GM18508 (cell line): ENCODE results near the gene ENOX1.
"Not testable (repeated sequence)": the region's sequence is repeated elsewhere in the genome, so short reads cannot be mapped to it uniquely, and the experiment has no call there.

ENCODE experiments used
- ATAC-seq: cut with Tn5 transposase; IDR thresholded peaks from one replicate; pipeline ENCODE4 v1.9.1; 2021; ENCODE audit warnings: moderate number of reproducible peaks; ENCODE audit not compliant: insufficient read depth, unreplicated experiment

The ENOX1 gene

DNA sequence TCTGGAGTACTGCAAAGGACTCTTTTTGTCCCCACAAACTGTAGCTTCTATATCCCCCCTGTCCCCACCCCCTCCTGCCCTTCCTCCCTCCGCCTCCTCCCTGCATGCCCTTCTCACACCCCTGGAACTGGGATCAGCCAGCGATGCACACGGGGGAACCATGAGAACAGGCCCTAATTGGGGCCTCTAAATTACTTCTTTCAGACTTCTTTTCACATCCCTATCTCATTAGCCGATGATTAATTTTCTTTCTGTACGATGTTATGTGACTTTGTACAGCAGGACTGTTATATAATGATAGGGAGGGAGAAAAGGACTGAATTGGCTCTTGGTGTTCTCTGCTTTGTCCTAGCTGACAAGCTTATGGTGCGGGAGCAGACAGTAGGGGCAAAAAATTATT, 415.9 kb downstream of the ENOX1 start:
- no peak for ATAC-seq

DNA sequence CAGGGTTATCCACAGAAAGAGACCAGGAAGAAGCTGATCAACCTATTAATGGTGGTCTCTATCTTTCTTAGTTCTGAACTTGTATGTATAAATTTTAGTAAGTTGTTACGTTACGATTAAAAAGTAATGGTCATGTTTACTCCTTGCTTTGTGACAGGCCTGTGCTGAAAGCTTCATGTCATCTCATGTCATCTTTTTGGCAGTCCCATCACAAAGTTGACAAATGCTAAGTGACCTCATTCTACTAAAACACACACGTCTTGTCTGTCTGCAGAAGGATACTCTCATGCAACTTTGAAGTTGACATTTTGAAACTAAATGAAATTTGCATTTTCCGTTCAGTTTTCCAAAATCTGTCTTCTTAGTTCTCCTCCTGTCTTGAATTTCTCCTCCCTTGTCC, 417.5 kb downstream of the ENOX1 start:
- ATAC-seq = no peak

DNA sequence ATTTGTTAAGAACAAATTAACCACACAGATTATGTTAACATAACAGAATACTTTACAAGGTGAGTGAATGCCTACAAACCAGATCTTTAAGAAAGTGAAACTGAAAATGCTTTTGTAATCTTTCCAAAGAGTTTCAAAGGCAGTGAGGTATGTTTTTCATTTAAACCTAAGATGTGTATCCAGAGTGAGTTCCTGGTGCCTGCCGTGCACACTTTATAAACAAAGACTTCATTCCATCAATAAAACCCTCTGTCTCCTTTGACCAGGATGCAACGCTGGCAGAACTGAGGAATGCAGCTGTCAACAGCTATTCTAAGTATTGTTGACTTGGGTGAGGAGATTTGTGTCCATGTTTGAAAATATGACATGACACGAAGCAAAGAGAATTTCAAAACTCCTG, 418.8 kb downstream of the ENOX1 start:
- no peak for ATAC-seq

DNA sequence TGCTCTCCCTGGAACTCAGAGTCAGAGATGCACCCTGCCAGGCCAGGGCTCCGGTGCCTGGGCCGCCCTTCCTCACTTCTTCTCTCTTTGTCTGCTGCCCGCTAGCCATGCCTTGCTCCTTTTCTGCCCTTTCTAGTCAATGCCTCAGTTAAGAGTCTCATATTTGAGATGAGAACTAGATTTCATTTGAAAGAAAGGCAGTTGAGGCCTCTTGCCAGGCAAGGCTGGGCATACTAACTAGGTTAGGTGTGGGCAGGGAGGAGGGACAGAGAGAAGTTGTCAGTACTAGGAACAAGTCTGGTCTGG, 421.8 kb downstream of the ENOX1 start:
- no peak for ATAC-seq

DNA sequence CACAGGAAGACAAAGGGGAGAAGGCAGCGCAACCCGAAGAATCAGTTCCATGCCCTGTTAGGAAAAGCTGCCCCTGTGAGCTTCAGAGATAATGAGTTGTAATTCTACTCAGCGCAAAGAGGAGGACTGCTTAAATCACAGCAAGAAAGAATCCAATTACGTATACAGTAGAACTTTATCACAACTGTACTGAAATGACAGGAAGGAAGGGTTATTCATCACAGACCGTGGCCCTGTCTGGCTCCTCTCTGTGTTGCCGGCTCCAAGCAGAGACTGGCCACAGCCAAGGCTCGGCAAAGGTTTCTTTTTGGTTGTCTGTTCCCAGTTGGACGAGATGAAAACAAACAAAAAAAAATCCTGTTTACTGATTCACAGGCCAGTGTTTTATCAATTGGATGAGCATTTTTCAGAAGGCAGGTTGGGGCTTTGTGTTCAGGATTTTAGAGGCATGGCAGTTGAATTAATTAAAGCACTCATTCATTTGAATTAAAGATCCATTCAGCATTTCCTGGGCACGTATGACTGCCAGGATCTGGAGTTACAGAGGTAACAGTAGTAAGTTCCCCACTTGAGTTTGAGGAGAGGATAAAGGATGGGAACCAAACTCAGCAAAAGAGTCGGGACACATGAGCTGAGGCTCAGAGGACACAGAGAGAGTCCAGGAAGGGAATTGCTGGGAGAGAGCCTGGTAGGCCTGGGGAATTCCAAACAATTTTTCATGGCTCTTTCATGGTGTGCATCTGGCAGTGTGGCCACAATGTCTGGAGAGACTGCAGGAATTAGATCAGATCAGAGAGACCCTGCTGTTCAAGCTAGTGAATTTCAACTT, 422.3 kb downstream of the ENOX1 start:
- no peak for ATAC-seq

DNA sequence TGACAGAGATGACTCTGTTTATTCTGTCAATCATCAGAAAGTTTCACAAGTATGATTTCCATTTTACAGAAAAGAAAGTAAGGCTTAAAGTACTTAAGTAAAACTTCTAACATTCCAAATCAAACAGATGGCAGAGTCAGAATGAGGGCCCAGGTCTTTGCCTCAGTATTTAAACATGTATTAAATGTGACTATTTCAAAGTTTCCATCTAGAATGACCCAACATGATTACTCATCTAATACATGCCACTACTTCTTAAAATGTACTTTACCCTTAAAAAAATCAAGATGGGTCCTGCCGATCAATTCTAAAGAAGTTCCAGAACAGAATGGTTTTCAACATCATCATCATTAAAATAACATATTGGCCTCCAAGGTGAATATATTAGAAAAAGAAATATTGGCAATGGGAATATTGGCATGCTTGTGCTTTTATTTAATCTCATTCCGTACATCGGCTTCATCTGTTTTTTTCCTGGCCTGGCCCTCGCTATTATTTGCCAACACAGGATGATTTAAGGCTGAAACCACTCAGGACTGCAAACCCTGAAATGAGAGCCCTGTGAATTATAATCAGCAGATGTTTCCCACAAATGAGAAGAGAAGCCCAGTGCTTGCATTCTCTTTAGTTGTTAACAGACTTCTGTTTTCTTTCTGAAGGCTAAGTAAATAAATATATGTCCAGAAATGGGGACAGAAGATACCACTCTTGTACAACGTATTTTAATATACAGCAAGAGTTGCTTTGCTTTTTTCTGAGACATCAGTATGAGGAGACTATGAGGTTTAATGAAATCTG, 423.4 kb downstream of the ENOX1 start:
- no peak for ATAC-seq

DNA sequence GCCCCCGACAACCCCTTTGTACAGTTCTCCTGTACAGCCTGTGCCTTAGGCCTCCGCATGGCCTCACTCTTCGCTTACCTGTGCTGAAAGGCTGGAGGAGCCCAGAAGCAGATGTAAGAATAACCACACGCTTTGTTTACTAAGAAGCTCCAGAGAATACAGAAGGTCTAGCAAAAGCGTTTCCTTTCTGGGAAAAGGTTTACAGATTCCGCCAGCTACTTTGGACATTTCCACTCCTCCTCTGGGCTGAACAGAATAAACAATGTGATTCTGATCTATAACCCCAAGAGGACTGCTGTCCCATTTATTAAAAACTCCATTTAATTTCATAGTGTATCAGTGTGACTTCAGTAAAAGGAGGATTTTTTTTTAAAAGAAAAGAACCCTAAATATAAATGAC, 424.2 kb downstream of the ENOX1 start:
- ATAC-seq = no peak

DNA sequence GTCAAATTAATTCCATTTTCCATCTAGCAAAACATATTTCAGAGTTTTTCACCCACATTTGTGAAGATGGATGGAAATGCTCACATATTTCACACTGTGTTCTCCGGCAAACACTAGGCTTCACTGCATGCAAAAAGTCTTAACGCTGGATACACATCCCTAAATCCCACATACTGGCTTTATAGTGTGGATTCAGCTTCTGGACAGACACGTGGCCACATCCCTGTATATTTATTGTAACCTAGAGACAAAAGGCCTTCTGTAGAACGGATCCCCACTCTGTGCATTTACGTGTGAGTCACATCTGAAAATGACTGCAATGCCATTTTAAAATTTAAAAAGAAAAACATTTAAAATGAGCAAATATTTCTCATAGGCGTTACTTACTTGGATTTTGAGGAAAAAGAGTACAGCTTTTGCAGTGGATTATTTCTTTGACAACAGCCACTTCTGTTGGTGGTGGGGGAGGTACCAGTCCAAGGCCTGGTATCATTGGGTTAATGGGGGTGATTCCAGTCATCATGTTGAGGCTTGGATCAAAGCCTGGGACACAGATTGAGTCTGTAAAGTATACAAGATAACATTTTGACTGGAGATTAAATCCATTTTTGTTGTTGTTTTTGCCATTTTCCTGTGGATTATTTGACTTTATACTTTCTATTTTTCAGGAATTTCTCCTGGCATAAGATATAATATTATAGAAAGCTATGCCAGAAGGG, 425.7 kb downstream of the ENOX1 start:
- no peak for ATAC-seq

DNA sequence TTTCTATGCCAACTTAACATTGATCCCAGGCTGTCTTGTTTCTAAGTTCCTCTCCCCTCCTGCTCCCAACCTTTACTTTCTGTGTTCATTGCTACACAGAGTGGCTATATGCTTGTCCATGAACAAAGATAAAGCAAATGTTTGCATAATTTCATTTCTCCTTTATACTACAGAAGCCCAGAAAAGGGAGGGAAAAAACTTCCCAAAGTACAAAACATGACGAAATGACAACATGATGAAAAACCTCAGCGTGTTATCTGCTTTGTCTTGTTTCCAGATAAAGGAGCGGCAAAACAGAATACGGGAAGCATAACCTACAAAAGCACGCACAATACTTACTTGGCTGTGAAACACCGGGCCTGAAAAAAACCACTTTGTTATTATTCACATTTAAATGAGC, 426.6 kb downstream of the ENOX1 start:
- no peak for ATAC-seq

DNA sequence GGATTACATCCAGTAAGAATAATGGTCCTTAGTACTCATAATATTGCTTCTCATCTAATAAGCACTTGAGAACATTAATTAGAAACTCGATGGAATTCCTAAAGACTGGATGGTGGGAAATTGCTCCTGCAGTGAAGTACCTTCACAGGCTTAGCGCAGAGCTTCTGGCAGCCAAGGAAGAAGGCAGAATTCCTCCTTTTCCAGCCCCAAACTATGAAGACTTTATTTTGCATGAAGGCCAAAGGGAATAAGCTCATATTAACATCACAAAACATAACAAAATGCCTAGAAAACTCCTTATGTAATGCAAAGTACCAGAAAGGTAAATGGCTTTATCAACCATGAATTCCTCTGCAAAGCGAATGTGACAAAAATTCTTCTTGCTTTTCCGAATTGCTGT, 427.2 kb downstream of the ENOX1 start:
- ATAC-seq = no peak

DNA sequence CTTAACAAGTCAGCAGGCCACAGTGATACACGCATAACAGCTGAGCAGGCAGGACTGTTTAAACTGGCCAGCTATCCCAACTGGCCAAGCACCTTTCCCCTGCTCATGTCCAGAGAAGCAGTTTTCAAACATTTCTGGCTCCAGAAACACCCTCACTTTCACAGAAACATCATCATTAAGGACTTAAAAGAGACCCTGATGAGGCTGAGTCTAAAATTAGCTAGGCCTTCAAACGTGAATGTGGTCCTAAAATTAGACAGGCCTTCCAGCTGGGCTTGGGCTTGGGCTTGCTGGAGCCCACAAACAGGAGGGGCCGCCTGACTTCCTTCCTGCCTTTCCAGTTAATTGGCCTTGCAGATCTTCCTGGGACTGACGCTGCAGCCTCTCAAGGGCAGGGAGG, 429.2 kb downstream of the ENOX1 start:
- ATAC-seq = no peak

DNA sequence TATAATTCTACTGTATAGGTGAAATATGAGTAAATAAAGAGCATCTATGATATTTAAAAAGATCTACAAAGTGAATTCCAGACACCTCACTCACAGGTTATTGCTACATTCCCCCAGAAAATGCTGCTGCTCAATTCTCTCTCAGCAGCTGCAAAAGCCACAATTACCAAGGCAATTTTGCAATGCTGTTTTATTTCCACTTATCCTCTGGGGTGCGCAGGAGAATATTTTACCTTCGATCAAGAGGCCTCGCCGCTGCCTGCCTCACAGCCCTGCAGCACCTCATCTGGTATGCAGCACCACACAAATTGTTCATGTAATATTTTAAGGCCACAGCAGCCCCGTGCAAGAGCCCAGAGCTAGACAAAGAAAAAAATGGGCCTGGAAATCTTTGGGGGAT, 430.2 kb downstream of the ENOX1 start:
- no peak for ATAC-seq

DNA sequence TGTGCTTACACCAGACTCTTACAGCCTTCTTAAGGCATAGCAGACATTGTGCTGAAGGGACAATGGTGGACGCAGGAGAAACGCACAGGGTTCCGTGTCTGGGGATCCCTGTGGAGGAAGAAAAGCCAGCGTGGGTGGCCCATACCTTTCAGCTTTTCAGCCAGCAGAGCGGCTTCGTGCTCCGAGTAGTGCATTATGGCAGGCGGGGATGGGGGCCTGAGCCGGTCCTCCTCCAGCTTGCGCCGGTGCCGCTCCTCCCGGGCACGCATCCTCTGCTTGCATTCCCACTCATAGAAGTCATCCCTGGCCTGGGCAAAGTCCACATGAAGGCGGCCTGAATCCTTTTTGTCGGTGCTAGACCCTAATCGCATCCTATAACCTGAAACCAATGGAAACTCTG, 431.0 kb downstream of the ENOX1 start:
- no peak for ATAC-seq

DNA sequence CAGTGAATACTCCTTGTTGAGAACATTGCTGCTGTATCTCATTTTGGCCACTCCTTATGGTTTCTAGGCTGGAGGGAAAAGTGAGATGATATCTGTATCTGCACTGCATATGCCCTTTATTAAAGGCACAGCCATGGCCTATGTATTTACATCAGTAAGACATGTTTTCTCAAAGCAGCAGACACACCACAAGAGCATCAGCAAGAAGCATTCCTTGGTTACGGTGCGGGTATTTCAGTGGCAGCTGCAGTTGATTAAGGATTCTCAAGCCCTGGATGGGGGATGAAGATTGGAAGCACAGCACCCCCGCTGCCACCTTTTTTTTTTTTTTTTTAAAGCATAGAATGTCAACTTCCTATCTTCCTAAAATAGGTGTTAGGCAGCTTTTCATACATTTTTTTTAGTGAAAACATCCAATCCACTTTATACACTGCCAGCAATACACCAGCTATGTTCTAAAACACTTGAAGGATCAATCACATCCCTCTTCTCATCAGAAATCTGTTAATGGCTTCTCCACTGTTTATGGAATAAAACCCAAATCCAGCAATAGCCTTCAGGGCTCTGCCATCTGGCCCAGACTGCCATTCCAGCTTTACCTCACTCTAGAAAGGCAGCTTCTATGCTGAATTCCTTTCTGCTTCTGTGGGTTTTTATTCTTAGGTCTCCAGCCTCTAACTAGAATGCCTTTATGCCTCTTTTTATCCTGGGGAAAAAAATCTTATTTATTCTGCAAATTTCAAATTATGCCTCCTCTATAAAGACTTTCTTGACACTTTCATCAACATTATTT, 432.4 kb downstream of the ENOX1 start:
- ATAC-seq = no peak

DNA sequence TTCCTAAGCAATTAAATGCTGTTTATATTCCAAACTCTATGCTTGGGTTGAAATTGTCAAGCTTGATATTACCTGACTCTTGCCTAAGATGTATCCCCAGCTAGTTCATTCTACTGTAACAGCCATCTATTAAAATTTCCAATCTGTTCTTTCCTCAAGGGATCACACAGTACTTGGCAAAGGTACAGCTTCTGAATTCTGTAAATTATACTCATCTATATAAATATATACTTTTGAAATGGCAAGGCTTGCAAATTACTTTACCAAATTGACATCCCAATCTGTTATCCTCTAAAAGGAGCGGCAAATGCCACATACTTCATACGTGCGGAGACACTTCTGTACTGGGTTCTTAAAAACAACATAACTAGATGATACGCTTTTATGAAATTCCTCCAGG, 433.1 kb downstream of the ENOX1 start:
- ATAC-seq = no peak

DNA sequence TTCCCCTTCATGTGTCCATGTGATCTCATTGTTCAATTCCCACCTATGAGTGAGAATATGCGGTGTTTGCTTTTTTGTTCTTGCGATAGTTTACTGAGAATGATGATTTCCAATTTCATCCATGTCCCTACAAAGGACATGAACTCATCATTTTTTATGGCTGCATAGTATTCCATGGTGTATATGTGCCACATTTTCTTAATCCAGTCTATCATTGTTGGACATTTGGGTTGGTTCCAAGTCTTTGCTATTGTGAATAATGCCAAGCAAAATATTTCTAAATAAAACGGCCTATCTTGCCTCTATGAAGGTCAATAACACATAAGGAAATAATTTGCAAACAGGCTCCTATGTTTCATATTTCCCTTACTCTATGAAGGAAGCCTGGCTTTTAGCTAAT, 435.2 kb downstream of the ENOX1 start:
- ATAC-seq = not testable (repeated sequence)

DNA sequence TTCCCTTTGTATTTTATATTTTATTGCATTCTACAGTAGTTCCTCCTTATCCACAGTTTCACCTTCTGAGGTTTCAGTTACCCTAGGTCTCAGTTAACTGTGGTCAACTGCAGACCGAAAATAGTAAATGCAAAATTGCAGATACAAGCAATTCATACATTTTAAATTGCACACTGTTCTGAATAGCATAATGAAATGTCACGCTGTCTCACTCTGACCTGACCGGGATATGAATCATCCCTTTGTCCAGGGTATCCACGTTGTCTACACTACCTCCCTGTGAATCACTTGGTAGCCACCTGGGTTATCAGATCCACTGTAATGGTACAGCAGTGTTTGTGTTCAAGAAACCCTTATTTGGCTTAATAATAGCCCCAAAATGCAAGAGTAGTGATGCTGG, 438.4 kb downstream of the ENOX1 start:
- no peak for ATAC-seq

DNA sequence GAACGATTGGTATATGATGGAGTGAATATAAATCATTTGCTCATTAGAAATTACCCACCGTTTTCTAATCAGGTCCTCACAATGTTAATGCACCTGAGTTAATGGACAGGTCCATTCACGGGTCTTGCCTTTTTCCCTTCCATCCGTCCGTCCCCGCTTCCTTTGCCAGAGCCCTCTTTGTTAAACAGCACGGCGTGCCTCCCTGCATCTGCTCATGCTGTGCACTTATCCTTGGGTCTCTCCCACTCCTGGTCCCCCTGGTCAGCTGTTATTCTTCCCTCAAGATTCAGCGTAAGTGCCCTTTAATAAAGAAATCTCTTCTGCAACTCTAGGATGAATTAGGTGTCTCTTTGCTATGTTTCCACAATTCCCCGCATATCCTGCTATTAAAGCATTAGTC, 438.9 kb downstream of the ENOX1 start:
- no peak for ATAC-seq

DNA sequence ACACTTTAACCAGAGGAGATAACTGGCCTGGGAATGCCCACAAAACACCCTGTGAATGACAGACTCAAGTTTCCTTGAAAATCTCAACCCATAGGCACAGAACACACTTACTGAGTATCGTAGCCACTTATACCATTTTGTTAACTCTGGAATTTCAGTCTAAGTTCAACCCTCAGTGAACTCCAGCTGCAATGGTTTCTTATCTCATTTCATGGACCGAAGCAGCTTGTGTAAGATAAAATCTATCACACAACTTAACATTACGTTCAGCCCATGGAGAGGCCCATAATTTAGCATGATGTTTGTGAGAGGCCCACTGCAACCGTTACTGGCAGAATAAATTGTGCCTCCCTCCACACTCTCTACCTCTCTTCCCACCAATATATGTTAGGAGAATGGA, 440.3 kb downstream of the ENOX1 start:
- no peak for ATAC-seq

DNA sequence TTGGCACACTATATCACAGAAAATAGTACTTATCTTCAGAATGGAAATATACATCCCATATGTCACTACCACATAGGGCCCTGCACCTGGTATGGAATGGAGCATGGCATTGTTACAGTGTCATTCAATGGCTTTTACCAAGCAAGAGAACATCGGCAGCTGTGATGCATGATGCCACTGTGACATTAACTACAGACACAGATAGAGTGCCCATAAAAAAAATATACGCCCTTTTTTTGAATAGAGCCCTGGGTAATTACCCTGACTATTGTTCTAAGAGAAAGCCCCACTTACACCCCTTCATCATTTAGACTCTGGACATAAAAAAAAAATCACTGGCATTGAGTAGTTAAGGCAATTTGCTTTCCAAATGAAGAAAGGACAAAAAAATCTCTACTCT, 443.1 kb downstream of the ENOX1 start:
- no peak for ATAC-seq
